Gastroesophageal sphincter (tissue), 4 donors: ENCODE measurements around the gene RYR3. TPM values are rescaled to one million over a fixed set of nuclear protein-coding genes. Genes with fewer than 3 reads are reported as not detected.
"Not testable (repeated sequence)": the region's sequence is repeated elsewhere in the genome, so short reads cannot be mapped to it uniquely, and the experiment has no call there.

Source experiments
- ATAC-seq: fragments of 150-250 bp; one replicate; pipeline ENCODE4 v1.9.1; 2016; ENCODE audit warnings: mild to moderate bottlenecking, moderate library complexity
- H3K27ac ChIP-seq, 4 donors: fragments of 200-600 bp; sonication (generic) in 3 of 4; 1 replicate in 3 of 4; 2 replicates in 1 of 4; pipeline ENCODE4 v1.5.1; 2016 to 2019
- H3K27me3 ChIP-seq: fragments of 200-600 bp; sonication (generic); one replicate; pipeline ENCODE4 v1.5.1; 2019
- H3K36me3 ChIP-seq, 2 donors: fragments of 200-600 bp; sonication (generic); one replicate each; pipeline ENCODE4 v1.5.1; 2019; ENCODE audit warnings: control low read depth in 1 of 2
- H3K4me1 ChIP-seq, 3 donors: fragments of 200-600 bp; sonication (generic); 1 replicate in 2 of 3; 2 replicates in 1 of 3; pipeline ENCODE4 v1.5.1; 2016 to 2019; ENCODE audit warnings: control low read depth in 2 of 3
- H3K4me3 ChIP-seq, 2 donors: fragments of 200-600 bp; sonication (generic); one replicate each; pipeline ENCODE4 v1.5.1; 2019; ENCODE audit warnings: mild to moderate bottlenecking in 1 of 2, moderate library complexity in 1 of 2
- H3K9me3 ChIP-seq, 3 donors: fragments of 200-600 bp; sonication (generic); one replicate each; pipeline ENCODE4 v1.5.1; 2017 to 2019; ENCODE audit warnings: control low read depth in 2 of 3
- EP300 ChIP-seq: sonication (generic); formaldehyde crosslinking; IDR thresholded peaks from one replicate; pipeline ENCODE4 v1.6.1; 2017; ENCODE audit warnings: antibody characterized with exemption, mild to moderate bottlenecking
- POLR2A ChIP-seq, 2 donors: fragments of 450-650 bp; IDR thresholded peaks; one replicate each; pipeline ENCODE4 v1.6.1; 2017; ENCODE audit warnings: antibody characterized with exemption in 2 of 2, mild to moderate bottlenecking in 2 of 2, moderate library complexity in 1 of 2
- POLR2AphosphoS5 ChIP-seq: sonication (generic); formaldehyde crosslinking; IDR thresholded peaks from one replicate; pipeline ENCODE4 v1.6.1; 2017; ENCODE audit warnings: antibody characterized with exemption
- WGBS, 2 donors: methylation state at CpG; one replicate each; pipeline ENCODE4 v1.1.5; 2018; ENCODE audit warnings: low coverage in 1 of 2; 5-methylcytosine and 5-hydroxymethylcytosine counted together
- total RNA-seq, 4 donors: library from RNA; depleted of rRNA; stranded (reverse); fragments of >200 nt; gene quantifications; one replicate each; pipeline ENCODE4 v1.1.0, GENCODE V29; 2016
- TF ChIP-seq, protein P1 (sequence below), 4 experiments: fragments of 200-600 bp in 2 of 4; fragments of 450-650 bp in 2 of 4; sonication (generic) in 1 of 4; IDR thresholded peaks; one replicate each; pipeline ENCODE4 v1.5.1; 2017 to 2019; ENCODE audit warnings: antibody characterized with exemption in 4 of 4, mild to moderate bottlenecking in 2 of 4, moderate library complexity in 2 of 4

The RYR3 gene
- total RNA-seq, 4 donors from 2014 or later: 3.5 to 10.2 (median 6.2) TPM

DNA sequence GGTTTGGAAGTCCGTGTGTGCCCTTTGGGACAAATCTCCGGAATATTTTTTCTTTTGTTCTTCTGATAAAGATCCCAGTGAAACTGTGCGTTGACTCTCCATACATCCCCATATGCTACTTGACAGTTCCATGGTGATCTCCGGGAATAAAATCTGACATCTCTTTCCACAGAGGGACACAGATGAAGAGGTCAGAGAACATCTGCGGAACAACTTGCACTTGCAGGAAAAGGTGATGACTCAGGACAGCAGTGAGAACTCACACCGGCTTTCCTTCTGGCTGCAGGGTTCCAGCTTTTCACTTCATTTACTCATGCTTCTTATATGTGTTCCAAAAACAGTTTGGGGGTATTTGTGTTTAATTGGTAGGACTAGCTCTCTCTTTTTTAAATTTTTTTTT, 500.0 kb downstream of the RYR3 start:
- Histone ChIP-seq H3K9me3 (no peaks in the 10 kb centered on the region), H3K4me1 (no peaks in the 10 kb centered on the region), H3K27ac (no peak overlapping the region), H3K27me3 (no peaks in the 10 kb centered on the region), H3K4me3 (no peak overlapping the region), H3K36me3 (peaks cover 0 to 44% of the 10 kb centered on the region in 2 donors)
- WGBS, 2 donors: 72 to 78% methylated on average over 6 of the region's 6 CpGs
- ATAC-seq: no peak
- TF ChIP-seq POLR2A (IDR thresholded peaks at IDR 0.05) (no peak), POLR2AphosphoS5 (no peak), EP300 (no peak)
- TF ChIP-seq, protein P1, sequence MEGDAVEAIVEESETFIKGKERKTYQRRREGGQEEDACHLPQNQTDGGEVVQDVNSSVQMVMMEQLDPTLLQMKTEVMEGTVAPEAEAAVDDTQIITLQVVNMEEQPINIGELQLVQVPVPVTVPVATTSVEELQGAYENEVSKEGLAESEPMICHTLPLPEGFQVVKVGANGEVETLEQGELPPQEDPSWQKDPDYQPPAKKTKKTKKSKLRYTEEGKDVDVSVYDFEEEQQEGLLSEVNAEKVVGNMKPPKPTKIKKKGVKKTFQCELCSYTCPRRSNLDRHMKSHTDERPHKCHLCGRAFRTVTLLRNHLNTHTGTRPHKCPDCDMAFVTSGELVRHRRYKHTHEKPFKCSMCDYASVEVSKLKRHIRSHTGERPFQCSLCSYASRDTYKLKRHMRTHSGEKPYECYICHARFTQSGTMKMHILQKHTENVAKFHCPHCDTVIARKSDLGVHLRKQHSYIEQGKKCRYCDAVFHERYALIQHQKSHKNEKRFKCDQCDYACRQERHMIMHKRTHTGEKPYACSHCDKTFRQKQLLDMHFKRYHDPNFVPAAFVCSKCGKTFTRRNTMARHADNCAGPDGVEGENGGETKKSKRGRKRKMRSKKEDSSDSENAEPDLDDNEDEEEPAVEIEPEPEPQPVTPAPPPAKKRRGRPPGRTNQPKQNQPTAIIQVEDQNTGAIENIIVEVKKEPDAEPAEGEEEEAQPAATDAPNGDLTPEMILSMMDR (IDR thresholded peaks at IDR 0.05): no peak

DNA sequence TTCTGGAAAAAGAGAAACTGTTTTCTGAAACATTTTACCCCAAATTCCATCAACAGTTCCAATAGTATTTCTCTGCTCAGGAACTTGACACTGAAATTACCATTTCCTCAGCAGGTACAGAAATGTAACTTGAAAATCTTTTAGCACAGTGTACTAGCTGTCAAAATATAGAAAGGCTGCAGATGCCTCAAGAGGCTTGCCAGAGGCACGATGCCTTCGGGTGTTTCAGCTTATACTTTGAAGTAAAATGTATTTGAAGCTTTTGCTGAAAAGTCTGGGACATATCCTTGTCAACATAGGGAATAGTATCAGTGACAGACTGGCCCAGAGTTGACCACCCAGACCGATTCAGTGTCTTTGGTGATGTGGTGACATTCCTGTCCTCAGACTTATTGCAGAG, 503.1 kb downstream of the RYR3 start:
- Histone ChIP-seq H3K9me3 (no peaks in the 10 kb centered on the region), H3K27ac (no peak overlapping the region), H3K4me3 (no peak overlapping the region), H3K4me1 (no peaks in the 10 kb centered on the region), H3K27me3 (no peaks in the 10 kb centered on the region), H3K36me3 (peaks cover 0 to 55% of the 10 kb centered on the region in 2 donors)
- no peak for ATAC-seq
- no peak for TF ChIP-seq EP300
- no peak for TF ChIP-seq POLR2A (IDR thresholded peaks at IDR 0.05)
- TF ChIP-seq, protein P1 (IDR thresholded peaks at IDR 0.05): no peak
- no peak for TF ChIP-seq POLR2AphosphoS5
- 16 to 31% methylated on average over 3 of the region's 3 CpGs for WGBS, 2 donors

DNA sequence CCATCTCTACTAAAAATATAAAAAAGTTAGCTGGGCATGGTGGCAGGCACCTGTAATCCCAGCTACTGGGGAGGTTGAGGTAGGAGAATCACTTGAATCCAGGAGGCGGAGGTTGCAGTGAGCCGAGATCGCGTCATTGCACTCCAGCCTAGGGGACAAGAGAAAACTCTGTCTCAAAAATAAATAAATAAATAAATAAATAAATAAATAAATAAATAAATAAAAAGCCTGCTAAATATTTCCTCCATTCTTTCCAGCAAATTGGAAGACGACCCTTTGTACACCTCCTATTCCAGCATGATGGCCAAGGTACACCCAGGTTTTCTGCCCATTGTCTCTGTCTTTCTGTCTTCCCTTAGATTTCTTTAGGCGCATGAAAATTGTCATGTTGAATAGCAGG, 508.7 kb downstream of the RYR3 start:
- H3K27ac ChIP-seq, H3K4me3 ChIP-seq, ATAC-seq, H3K4me1 ChIP-seq, H3K27me3 ChIP-seq, H3K9me3 ChIP-seq: not testable (repeated sequence)
- 90 to 100% methylated on average over 4 to 5 of the region's 6 CpGs for WGBS, 2 donors
- H3K36me3 ChIP-seq: peaks cover 0 to 32% of the 10 kb centered on the region in 2 donors

DNA sequence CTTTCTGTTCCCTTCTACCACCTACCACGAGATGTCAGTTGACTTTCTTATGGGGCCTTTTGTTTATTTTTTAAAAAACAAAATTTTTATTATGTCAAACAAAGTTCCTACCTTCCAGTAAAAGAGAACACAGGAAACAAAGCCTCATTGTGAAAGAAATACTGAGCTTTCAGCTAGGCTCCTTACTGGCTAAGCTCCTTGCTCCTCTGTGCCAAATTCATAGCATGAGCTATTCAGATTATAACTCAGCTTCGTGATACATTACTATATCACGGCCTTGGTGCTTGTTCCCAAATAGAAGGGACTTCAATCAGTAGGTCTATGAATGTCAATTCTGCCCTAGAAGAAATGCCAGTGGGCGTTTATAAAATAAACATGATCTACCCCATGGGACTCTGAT, 511.7 kb downstream of the RYR3 start:
- no peak overlapping the region for H3K27ac ChIP-seq
- ATAC-seq: no peak
- no peaks in the 10 kb centered on the region for H3K4me1 ChIP-seq
- no peaks in the 10 kb centered on the region for H3K9me3 ChIP-seq
- H3K4me3 ChIP-seq: no peak overlapping the region
- TF ChIP-seq, protein P1 (IDR thresholded peaks at IDR 0.05): no peak
- no peak for TF ChIP-seq POLR2A (IDR thresholded peaks at IDR 0.05)
- TF ChIP-seq EP300: no peak
- TF ChIP-seq POLR2AphosphoS5: no peak
- WGBS, 2 donors: 42 to 67% methylated on average over 3 to 4 of the region's 4 CpGs
- no peaks in the 10 kb centered on the region for H3K27me3 ChIP-seq
- peaks cover 0 to 32% of the 10 kb centered on the region in 2 donors for H3K36me3 ChIP-seq

DNA sequence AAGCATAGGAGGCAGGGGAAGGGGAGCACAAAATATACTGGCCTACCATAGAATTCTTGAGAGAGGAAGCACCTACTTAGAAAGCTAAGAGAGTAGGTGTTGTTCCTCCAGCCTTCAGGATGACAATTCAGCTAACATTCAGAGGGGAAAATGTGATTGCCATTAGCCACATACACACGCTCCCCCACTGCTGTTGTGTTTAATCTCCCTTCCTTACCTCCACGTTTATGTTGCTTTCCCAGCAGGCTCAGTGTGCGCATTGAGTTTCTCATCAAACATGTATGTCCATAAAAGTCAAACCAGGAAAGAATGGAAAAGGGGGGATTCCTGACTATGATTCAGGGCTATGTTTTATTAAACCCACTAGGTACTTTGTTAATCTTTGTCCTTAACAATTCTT, 512.4 kb downstream of the RYR3 start:
- Histone ChIP-seq H3K4me3 (no peak overlapping the region), H3K36me3 (peaks cover 0 to 35% of the 10 kb centered on the region in 2 donors), H3K9me3 (peaks cover 0 to 5% (median 0%) of the 10 kb centered on the region in 3 donors), H3K4me1 (no peaks in the 10 kb centered on the region), H3K27me3 (no peaks in the 10 kb centered on the region), H3K27ac (no peak overlapping the region)
- no peak for ATAC-seq
- 69 to 83% methylated on average over 2 to 3 of the region's 3 CpGs for WGBS, 2 donors
- no peak for TF ChIP-seq EP300
- no peak for TF ChIP-seq POLR2A (IDR thresholded peaks at IDR 0.05)
- TF ChIP-seq POLR2AphosphoS5: no peak
- TF ChIP-seq, protein P1 (IDR thresholded peaks at IDR 0.05): no peak
